Stimulated activated CD4-positive, alpha-beta T cell treated with anti-CD3 and anti-CD28 coated beads, Interleukin-12 subunit alpha, Interleukin-12 subunit beta, amount 100 ng/mL, for 48 hours (primary cell): ENCODE measurements around the gene NELFB.

Experiments
- DNase-seq, 3 donors: peaks; one replicate each; pipeline ENCODE4 v3.0.0-alpha.2; 2020; ENCODE audit warnings: low read depth in 2 of 3, low spot score in 1 of 3

The NELFB gene

GRCh38 chr9:137267933-137268355 is 12.8 kb downstream of the NELFB start:
- no peak for DNase-seq

- DNase-seq = no peak
Observed at GRCh38 chr9:137268538-137269201, 13.5 kb downstream of the NELFB start.

DNA sequence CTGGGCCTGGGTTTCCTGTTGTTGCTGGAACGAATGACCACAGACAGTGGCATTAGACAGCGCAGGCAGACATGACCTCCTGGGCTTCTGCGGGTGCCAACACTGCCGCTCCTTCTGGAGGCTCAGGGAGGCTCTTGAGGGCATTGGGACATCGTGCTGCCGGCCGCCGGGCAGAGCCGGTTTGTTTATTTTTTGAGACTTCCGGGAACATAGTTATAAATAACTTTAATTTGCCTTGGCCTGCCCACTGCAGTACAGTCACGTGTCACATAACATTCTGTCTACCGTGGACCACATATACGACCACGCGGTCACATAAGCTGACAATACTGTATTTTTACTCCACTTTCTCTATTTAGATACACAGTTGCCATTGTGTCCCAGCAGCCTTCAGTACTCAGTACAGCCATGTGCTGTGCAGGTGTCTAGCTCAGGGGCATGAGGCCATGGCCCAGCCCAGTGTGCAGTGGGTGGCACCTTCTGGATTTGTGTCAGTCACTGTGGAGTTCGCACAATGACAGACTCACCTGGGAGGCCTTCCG is 14.2 kb downstream of the NELFB start:
- no peak for DNase-seq

DNA sequence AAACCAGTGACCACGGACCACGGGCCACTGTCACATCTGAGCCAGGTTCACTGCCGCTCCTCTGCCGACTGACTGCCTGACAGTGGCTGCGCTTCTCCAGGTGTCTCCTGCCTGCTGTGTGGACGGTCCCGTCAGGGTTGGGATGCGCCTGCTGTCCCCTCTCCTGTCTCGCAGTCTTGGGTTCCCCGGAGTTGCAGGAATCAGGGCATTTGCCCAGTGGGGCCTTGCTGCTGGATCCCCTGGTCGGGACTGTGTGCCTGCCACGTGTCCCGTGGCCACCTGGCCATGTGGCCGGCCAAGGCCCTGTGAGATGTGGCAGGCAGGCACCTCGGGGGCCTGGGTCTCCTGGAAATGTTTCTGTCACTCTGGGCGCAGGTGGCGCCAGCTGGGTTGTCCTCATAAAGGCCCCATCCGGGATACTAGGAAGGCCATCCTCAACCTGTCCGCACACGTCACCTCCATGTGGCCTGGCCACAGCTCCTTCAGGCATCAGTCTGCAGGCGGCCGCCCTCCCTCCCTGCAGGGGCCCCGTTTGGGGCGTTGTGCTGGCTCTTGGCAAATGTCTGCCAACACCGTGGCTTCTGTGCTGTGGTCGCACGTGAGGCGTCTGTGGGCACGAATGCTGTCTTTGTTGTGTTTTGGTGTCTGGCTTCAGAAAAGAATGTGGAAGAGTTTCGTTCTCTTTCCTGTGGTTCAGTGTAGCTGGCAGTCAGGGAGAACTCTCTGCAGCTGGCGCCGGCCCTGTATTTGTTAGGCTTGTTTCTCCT is 16.0 kb downstream of the NELFB start:
- no peak for DNase-seq

GRCh38 chr9:137271696-137272076 is 16.6 kb downstream of the NELFB start:
- DNase-seq = no peak

DNA sequence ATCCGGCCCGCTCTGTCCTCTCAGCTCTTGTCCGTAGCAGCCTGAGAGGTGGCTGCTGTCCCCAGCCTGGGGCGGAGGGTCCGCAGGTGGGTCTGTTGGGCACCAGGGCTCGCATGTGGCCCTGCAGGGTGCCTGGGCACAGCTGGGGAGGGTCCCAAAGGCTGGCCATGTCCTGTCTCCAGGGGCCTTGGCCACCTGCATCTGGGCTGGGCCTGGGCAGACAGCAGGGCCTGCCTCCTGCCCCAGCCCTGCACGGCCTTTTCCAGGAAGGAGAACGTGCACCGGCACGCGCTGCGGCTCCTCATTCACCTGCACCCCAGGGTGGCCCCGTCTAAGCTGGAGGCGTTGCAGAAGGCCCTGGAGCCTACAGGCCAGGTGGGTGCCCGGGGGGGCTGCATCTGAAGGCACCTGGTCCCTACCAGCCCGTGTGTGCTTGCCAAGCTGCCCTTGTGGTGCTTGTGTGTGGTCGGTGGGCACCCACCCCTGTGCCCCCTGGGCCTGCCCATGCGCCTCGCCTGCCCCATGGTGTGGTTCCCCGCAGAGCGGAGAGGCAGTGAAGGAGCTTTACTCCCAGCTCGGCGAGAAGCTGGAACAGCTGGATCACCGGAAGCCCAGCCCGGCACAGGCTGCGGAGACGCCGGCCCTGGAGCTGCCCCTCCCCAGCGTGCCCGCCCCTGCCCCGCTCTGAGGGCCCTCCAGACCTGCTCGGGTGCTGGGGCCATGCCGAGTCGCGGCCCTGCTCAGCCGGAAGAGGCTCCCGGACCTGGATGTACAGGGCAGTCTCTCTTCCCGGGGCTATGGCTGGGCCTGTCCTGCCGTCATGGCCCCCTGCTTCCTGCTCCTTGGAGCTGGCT is 17.3 kb downstream of the NELFB start:
- no peak for DNase-seq

GRCh38 chr9:137273095-137273490 is 18.0 kb downstream of the NELFB start:
- DNase-seq = no peak

- DNase-seq = no peak
Observed at GRCh38 chr9:137273611-137274320, 18.6 kb downstream of the NELFB start.

- no peak for DNase-seq
Observed at GRCh38 chr9:137275203-137275587, 20.1 kb downstream of the NELFB start.

DNA sequence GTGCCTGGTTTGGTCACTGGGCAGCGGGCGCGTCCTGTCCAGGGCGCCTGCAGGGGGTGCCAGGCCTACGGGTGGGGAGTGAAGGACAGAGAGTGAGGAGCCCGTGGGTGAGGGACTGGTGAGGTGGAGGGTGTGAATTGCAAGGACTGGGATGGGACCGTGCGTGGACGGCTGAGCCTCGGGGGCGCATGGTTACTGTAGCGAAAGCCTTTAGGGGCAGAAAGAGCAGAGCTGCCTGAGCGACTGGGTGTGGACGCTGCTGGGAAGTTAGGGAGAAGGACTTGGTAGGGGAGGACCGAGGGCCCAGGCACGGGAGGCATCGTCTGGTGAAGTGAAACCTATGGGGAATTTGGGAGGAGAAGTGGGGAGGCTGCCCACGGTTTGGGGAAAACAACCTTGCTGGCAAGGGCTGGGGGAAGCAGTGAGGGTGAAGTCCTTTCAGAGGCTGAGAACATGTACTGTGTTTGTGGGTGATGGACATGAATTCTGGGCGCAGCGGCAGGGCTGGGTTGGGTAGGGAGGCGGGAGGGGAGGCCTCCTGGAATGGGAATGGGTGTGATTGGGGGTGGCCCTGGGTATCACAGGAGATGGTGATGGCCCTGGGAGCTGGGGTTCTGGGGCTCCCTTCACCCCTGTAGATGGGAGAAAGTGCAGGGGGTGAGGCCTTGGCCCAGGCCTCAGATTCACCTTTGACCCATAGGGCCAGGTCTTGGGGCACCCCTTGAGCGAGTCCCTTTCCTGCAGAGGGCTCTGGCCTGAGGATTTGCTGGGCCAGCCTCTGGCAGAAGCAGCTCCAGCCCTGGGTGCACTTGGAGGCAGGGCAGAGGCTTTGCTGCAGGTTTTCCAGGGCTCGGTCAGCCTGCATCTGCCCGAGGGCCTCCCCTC is 20.7 kb downstream of the NELFB start:
- no peak for DNase-seq

GRCh38 chr9:137276473-137277328 is 21.6 kb downstream of the NELFB start:
- no peak for DNase-seq

GRCh38 chr9:137277329-137278041 is 22.4 kb downstream of the NELFB start, which contains the start of gene TOR4A:
Gene TOR4A (plus strand): TSS chr9:137277726. CDS start chr9:137278690, 964 bp downstream.
- no peak for DNase-seq

- DNase-seq = no peak
Observed at GRCh38 chr9:137278061-137278701, 23.1 kb downstream of the NELFB start.

- no peak for DNase-seq
Observed at GRCh38 chr9:137278721-137279711, 23.9 kb downstream of the NELFB start.

GRCh38 chr9:137279741-137280473 is 24.8 kb downstream of the NELFB start:
- DNase-seq = no peak
